Mesenchymal stem cell (in vitro differentiated cells and primary cell): ENCODE measurements around the gene AMELX.

Experiments used
- DNase-seq: peaks from one replicate; pipeline ENCODE4 v3.0.0-alpha.2; 2013
- H2AFZ ChIP-seq: one replicate; pipeline ENCODE4 v1.6.1; 2013; ENCODE audit warnings: low read depth, mild to moderate bottlenecking, control low read depth, inconsistent platforms, low read length, moderate library complexity
- H2AK5ac ChIP-seq: 2 replicates; pipeline ENCODE4 v1.6.1; 2013; ENCODE audit warnings: low read length, moderate library complexity, mild to moderate bottlenecking, inconsistent platforms; ENCODE audit not compliant: severe bottlenecking
- H2BK120ac ChIP-seq: one replicate; pipeline ENCODE4 v1.6.1; 2013; ENCODE audit warnings: low read depth, mild to moderate bottlenecking, inconsistent platforms, low read length, moderate library complexity
- H2BK12ac ChIP-seq, 2 experiments: one replicate each; pipeline ENCODE4 v1.6.1; 2013; ENCODE audit warnings: inconsistent platforms in 2 of 2, low read length in 2 of 2, mild to moderate bottlenecking in 2 of 2, moderate library complexity in 2 of 2, control low read depth in 1 of 2
- H2BK15ac ChIP-seq: one replicate; pipeline ENCODE4 v1.6.1; 2013; ENCODE audit warnings: mild to moderate bottlenecking, low read depth, inconsistent platforms; ENCODE audit not compliant: poor library complexity, severe bottlenecking
- H2BK5ac ChIP-seq: 2 replicates; pipeline ENCODE4 v1.6.1; 2013; ENCODE audit warnings: low read depth, mild to moderate bottlenecking, low read length, control low read depth, inconsistent platforms; ENCODE audit not compliant: poor library complexity, severe bottlenecking
- H3K14ac ChIP-seq, 2 experiments: one replicate each; pipeline ENCODE4 v1.6.1; 2013; ENCODE audit warnings: inconsistent platforms in 2 of 2, low read length in 2 of 2, control low read depth in 1 of 2, mild to moderate bottlenecking in 1 of 2, moderate library complexity in 1 of 2
- H3K18ac ChIP-seq, 2 experiments: one replicate each; pipeline ENCODE4 v1.6.1; 2013; ENCODE audit warnings: inconsistent platforms in 2 of 2, low read length in 2 of 2, control low read depth in 1 of 2, low read depth in 1 of 2, mild to moderate bottlenecking in 1 of 2
- H3K23ac ChIP-seq, 2 experiments: one replicate each; pipeline ENCODE4 v1.6.1; 2013; ENCODE audit warnings: inconsistent platforms in 2 of 2, low read length in 2 of 2, mild to moderate bottlenecking in 2 of 2, moderate library complexity in 2 of 2, control low read depth in 1 of 2
- H3K27ac ChIP-seq: 2 replicates; pipeline ENCODE4 v1.5.1; 2013; ENCODE audit warnings: mild to moderate bottlenecking, moderate library complexity, low read length, control low read depth, inconsistent platforms; ENCODE audit not compliant: poor library complexity, severe bottlenecking
- H3K27me3 ChIP-seq, 2 experiments: 2 replicates each; pipeline versions ENCODE4 v1.6.1 to v1.7.0; 2013; ENCODE audit warnings: low read length in 2 of 2, mild to moderate bottlenecking in 2 of 2, moderate library complexity in 2 of 2, control low read depth in 1 of 2, inconsistent platforms in 1 of 2; ENCODE audit not compliant: control insufficient read depth in 1 of 2, insufficient read depth in 1 of 2
- H3K36me3 ChIP-seq, 2 experiments: 2 replicates each; pipeline versions ENCODE4 v1.6.1 to v1.7.0; 2013; ENCODE audit warnings: low read length in 2 of 2, control low read depth in 1 of 2, inconsistent platforms in 1 of 2, low read depth in 1 of 2, mild to moderate bottlenecking in 1 of 2; ENCODE audit not compliant: insufficient read depth in 2 of 2, control insufficient read depth in 1 of 2
- H3K4ac ChIP-seq, 2 experiments: one replicate each; pipeline ENCODE4 v1.6.1; 2013; ENCODE audit warnings: inconsistent platforms in 2 of 2, low read length in 2 of 2, mild to moderate bottlenecking in 2 of 2, moderate library complexity in 2 of 2, control low read depth in 1 of 2, low read depth in 1 of 2
- H3K4me1 ChIP-seq: 2 replicates; pipeline ENCODE4 v1.6.1; 2013; ENCODE audit warnings: low read depth, low read length, control low read depth; ENCODE audit not compliant: control insufficient read depth, insufficient read depth
- H3K4me2 ChIP-seq: 2 replicates; pipeline ENCODE4 v1.6.1; 2013; ENCODE audit warnings: low read length, mild to moderate bottlenecking, inconsistent platforms; ENCODE audit not compliant: poor library complexity, severe bottlenecking
- H3K4me3 ChIP-seq, 2 experiments: 2 replicates each; pipeline versions ENCODE4 v1.5.1 to v1.7.0; 2013; ENCODE audit warnings: low read length in 2 of 2, mild to moderate bottlenecking in 2 of 2, control low read depth in 1 of 2, low read depth in 1 of 2; ENCODE audit not compliant: insufficient read depth in 1 of 2
- H3K79me1 ChIP-seq: replicated peaks from 2 replicates; pipeline ENCODE4 v1.6.1; 2013; ENCODE audit warnings: mild to moderate bottlenecking, control low read depth, low read length, inconsistent platforms; ENCODE audit not compliant: poor library complexity, severe bottlenecking
- H3K9ac ChIP-seq: 2 replicates; pipeline ENCODE4 v1.7.0; 2013; ENCODE audit warnings: mild to moderate bottlenecking, low read length, moderate library complexity
- H3K9me3 ChIP-seq: 2 replicates; pipeline ENCODE4 v1.7.0; 2013; ENCODE audit warnings: mild to moderate bottlenecking, low read length; ENCODE audit not compliant: control insufficient read depth
- H4K8ac ChIP-seq: one replicate; pipeline ENCODE4 v1.6.1; 2013; ENCODE audit warnings: inconsistent platforms, mild to moderate bottlenecking, low read length, moderate library complexity
- H4K91ac ChIP-seq: one replicate; pipeline ENCODE4 v1.6.1; 2013; ENCODE audit warnings: mild to moderate bottlenecking, low read length, inconsistent platforms
- WGBS: methylation state at CpG from one replicate; pipeline ENCODE4 v1.1.7; 2013; ENCODE audit warnings: mixed read lengths; 5-methylcytosine and 5-hydroxymethylcytosine counted together

The AMELX gene

GRCh38 chrX:11282043-11282442 lies 11.2 kb upstream of the AMELX start:
- H3K23ac ChIP-seq: no peak overlapping the region
- H2AFZ ChIP-seq: no peak overlapping the region
- H2AK5ac ChIP-seq: no peak overlapping the region
- no peak overlapping the region for H3K14ac ChIP-seq
- H3K9ac ChIP-seq: no peak overlapping the region
- H4K91ac ChIP-seq: no peak overlapping the region
- H2BK12ac ChIP-seq: no peak overlapping the region
- H4K8ac ChIP-seq: no peak overlapping the region
- no peak overlapping the region for H3K4me3 ChIP-seq
- DNase-seq: no peak
- H3K18ac ChIP-seq: no peak overlapping the region
- no peak overlapping the region for H3K27ac ChIP-seq
- H3K4me1 ChIP-seq: no peaks in the 10 kb centered on the region
- H2BK5ac ChIP-seq: no peak overlapping the region
- no peak overlapping the region for H3K4me2 ChIP-seq
- WGBS: 93% methylated on average over 1 of the region's 2 CpGs
- H3K79me1 ChIP-seq: no peaks in the 10 kb centered on the region
- no peak overlapping the region for H3K4ac ChIP-seq
- no peaks in the 10 kb centered on the region for H3K36me3 ChIP-seq
- H2BK15ac ChIP-seq: no peak overlapping the region
- no peaks in the 10 kb centered on the region for H3K9me3 ChIP-seq
- no peaks in the 10 kb centered on the region for H3K27me3 ChIP-seq
- H2BK120ac ChIP-seq: no peak overlapping the region

GRCh38 chrX:11285651-11286050 lies 7.6 kb upstream of the AMELX start:
- Histone ChIP-seq H3K9me3 (no peaks in the 10 kb centered on the region), H3K9ac (no peak overlapping the region), H3K27me3 (no peaks in the 10 kb centered on the region), H3K4me1 (no peaks in the 10 kb centered on the region), H2AK5ac (no peak overlapping the region), H2BK5ac (no peak overlapping the region), H3K79me1 (no peaks in the 10 kb centered on the region), H4K91ac (no peak overlapping the region), H3K36me3 (no peaks in the 10 kb centered on the region), H2BK12ac (no peak overlapping the region), H3K4ac (no peak overlapping the region), H3K27ac (no peak overlapping the region), H2BK120ac (no peak overlapping the region), H3K14ac (no peak overlapping the region), H3K4me2 (no peak overlapping the region), H2BK15ac (no peak overlapping the region), H3K4me3 (no peak overlapping the region), H3K18ac (no peak overlapping the region), H3K23ac (no peak overlapping the region), H4K8ac (no peak overlapping the region), H2AFZ (no peak overlapping the region)
- DNase-seq: no peak
- no CpG with 5 or more reads among the region's 3 CpGs for WGBS

GRCh38 chrX:11287505-11287904 lies 5.7 kb upstream of the AMELX start:
- Histone ChIP-seq H3K14ac (no peak overlapping the region), H3K23ac (no peak overlapping the region), H3K4ac (no peak overlapping the region), H3K9ac (no peak overlapping the region), H3K4me1 (no peaks in the 10 kb centered on the region), H3K18ac (no peak overlapping the region), H3K4me3 (no peak overlapping the region), H3K27me3 (no peaks in the 10 kb centered on the region), H2BK15ac (no peak overlapping the region), H3K79me1 (no peaks in the 10 kb centered on the region), H3K27ac (no peak overlapping the region), H4K91ac (no peak overlapping the region), H2BK5ac (no peak overlapping the region), H2AK5ac (no peak overlapping the region), H2BK12ac (no peak overlapping the region), H2BK120ac (no peak overlapping the region), H2AFZ (no peak overlapping the region), H3K4me2 (no peak overlapping the region), H3K36me3 (no peaks in the 10 kb centered on the region), H4K8ac (no peak overlapping the region), H3K9me3 (no peaks in the 10 kb centered on the region)
- WGBS: 83% methylated on average over 1 of the region's 1 CpG
- DNase-seq: peak; percentile 40

- Histone ChIP-seq H4K91ac (no peak overlapping the region), H3K27me3 (no peaks in the 10 kb centered on the region), H2BK15ac (no peak overlapping the region), H3K27ac (no peak overlapping the region), H3K9ac (no peak overlapping the region), H4K8ac (no peak overlapping the region), H3K4me3 (no peak overlapping the region), H3K36me3 (no peaks in the 10 kb centered on the region), H3K14ac (no peak overlapping the region), H3K18ac (no peak overlapping the region), H2BK120ac (no peak overlapping the region), H3K4me2 (no peak overlapping the region), H3K4ac (no peak overlapping the region), H3K23ac (no peak overlapping the region), H2BK5ac (no peak overlapping the region), H3K4me1 (no peaks in the 10 kb centered on the region), H3K9me3 (no peaks in the 10 kb centered on the region), H3K79me1 (no peaks in the 10 kb centered on the region), H2AFZ (no peak overlapping the region), H2AK5ac (no peak overlapping the region), H2BK12ac (no peak overlapping the region)
- no peak for DNase-seq
- 88% methylated on average over 1 of the region's 8 CpGs for WGBS
Measured at GRCh38 chrX:11290416-11291102, 2.7 kb upstream of the AMELX start.
